SU-DHL-6 (cell line): Measurements from ENCODE around the gene AFF2.

Experiments used
- EZH2phosphoT487 ChIP-seq: fragments of 200-600 bp; sonication (generic), shearing (Covaris generic); conservative IDR thresholded peaks from 2 replicates; pipeline ENCODE4 v1.6.1; 2018; ENCODE audit warnings: mild to moderate bottlenecking, antibody characterized with exemption, low read length, moderate library complexity, mixed read lengths
- TF ChIP-seq, protein P1 (sequence below): fragments of 200-600 bp; sonication (generic); IDR thresholded peaks from one replicate; pipeline ENCODE4 v1.5.1; 2017; ENCODE audit warnings: antibody characterized with exemption, mild to moderate bottlenecking, low read length, moderate library complexity; ENCODE audit not compliant: insufficient read depth, poor library complexity, severe bottlenecking

DNA sequence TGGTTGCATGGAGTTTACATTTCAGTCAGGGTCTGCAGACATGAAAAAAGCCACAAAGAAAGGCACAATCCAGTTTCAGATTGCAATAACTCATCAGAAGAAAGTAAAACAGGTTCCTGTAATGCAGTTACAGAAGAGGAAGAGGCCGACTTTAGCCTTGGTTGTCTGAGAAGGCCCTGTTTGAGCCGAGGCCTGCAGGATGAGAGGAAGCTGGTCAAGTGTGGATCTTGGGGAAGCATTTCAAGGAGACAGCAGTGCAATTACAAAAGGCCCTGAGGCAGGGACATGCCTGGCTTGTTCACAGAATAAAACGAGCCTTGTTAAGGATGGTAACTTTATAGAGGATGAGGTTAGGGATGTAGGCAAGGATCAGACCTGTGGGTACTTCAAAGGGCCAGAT, 62.4 kb downstream of the AFF2 start:
- TF ChIP-seq, protein P1, sequence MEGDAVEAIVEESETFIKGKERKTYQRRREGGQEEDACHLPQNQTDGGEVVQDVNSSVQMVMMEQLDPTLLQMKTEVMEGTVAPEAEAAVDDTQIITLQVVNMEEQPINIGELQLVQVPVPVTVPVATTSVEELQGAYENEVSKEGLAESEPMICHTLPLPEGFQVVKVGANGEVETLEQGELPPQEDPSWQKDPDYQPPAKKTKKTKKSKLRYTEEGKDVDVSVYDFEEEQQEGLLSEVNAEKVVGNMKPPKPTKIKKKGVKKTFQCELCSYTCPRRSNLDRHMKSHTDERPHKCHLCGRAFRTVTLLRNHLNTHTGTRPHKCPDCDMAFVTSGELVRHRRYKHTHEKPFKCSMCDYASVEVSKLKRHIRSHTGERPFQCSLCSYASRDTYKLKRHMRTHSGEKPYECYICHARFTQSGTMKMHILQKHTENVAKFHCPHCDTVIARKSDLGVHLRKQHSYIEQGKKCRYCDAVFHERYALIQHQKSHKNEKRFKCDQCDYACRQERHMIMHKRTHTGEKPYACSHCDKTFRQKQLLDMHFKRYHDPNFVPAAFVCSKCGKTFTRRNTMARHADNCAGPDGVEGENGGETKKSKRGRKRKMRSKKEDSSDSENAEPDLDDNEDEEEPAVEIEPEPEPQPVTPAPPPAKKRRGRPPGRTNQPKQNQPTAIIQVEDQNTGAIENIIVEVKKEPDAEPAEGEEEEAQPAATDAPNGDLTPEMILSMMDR = no peak
- no peak for TF ChIP-seq EZH2phosphoT487
